Muscle layer of colon (tissue), 2 donors: Measurements from ENCODE around the gene APOBEC3G.
"Not testable (repeated sequence)": the region's sequence is repeated elsewhere in the genome, so short reads cannot be mapped to it uniquely, and the experiment has no call there.

ENCODE experiments used
- H3K27ac ChIP-seq: one replicate; pipeline ENCODE4 v1.7.0; 2013; ENCODE audit warnings: low read depth, mild to moderate bottlenecking, low read length, moderate library complexity
- H3K27me3 ChIP-seq, 2 donors: one replicate each; pipeline ENCODE4 v1.7.0; 2013; ENCODE audit warnings: low read length in 2 of 2, mild to moderate bottlenecking in 2 of 2; ENCODE audit not compliant: insufficient read depth in 2 of 2, control insufficient read depth in 1 of 2
- H3K36me3 ChIP-seq: one replicate; pipeline ENCODE4 v1.7.0; 2013; ENCODE audit warnings: mild to moderate bottlenecking, low read length; ENCODE audit not compliant: insufficient read depth
- H3K4me1 ChIP-seq: one replicate; pipeline ENCODE4 v1.7.0; 2013; ENCODE audit warnings: mild to moderate bottlenecking, low read length; ENCODE audit not compliant: insufficient read depth
- H3K4me3 ChIP-seq, 2 donors: one replicate each; pipeline ENCODE4 v1.7.0; 2013; ENCODE audit warnings: low read length in 2 of 2, low read depth in 1 of 2, mild to moderate bottlenecking in 1 of 2, moderate library complexity in 1 of 2
- H3K9ac ChIP-seq: one replicate; pipeline ENCODE4 v1.7.0; 2013; ENCODE audit warnings: low read length
- H3K9me3 ChIP-seq: one replicate; pipeline ENCODE4 v1.7.0; 2013; ENCODE audit warnings: mild to moderate bottlenecking, low read length
- donor health status: abdominal sarcoma.
- donor health status: Adenocarcinoma of cecum.

Gene APOBEC3G

GRCh38 chr22:39077026-39077840 is at the start of gene APOBEC3G:
Gene APOBEC3G (plus strand): TSS chr22:39077275. CDS start chr22:39077362, 87 bp downstream.
- not testable (repeated sequence) for H3K9me3 ChIP-seq, H3K9ac ChIP-seq, H3K27me3 ChIP-seq
- Histone ChIP-seq H3K4me1 (peaks cover 13% of the 10 kb centered on the region), H3K27ac (peak within 1 kb of the TSS; percentile 19), H3K36me3 (peaks cover 15% of the 10 kb centered on the region), H3K4me3 (peak within 1 kb of the TSS in 1 of 2 donors; percentile 60)

GRCh38 chr22:39027717-39028116 is 49.4 kb upstream of the APOBEC3G start:
- no peak overlapping the region for H3K27ac ChIP-seq
- H3K9ac ChIP-seq, result no peak overlapping the region
- H3K36me3 ChIP-seq, result no peaks in the 10 kb centered on the region

GRCh38 chr22:39028281-39028680 is 48.8 kb upstream of the APOBEC3G start:
- Histone ChIP-seq H3K4me3 (no peak overlapping the region), H3K9ac (no peak overlapping the region), H3K27ac (no peak overlapping the region), H3K9me3 (no peaks in the 10 kb centered on the region), H3K4me1 (no peaks in the 10 kb centered on the region), H3K27me3 (no peaks in the 10 kb centered on the region), H3K36me3 (no peaks in the 10 kb centered on the region)

More at GRCh38 chr22:39027717-39028116, 49.4 kb upstream of the APOBEC3G start:
- H3K4me1 ChIP-seq, result no peaks in the 10 kb centered on the region
- no peaks in the 10 kb centered on the region for H3K9me3 ChIP-seq
- H3K4me3 ChIP-seq, result no peak overlapping the region
- H3K27me3 ChIP-seq, result no peaks in the 10 kb centered on the region

- Histone ChIP-seq H3K27me3 (no peaks in the 10 kb centered on the region), H3K36me3 (no peaks in the 10 kb centered on the region), H3K4me1 (no peaks in the 10 kb centered on the region), H3K4me3 (no peak overlapping the region), H3K9me3 (no peaks in the 10 kb centered on the region), H3K9ac (no peak overlapping the region), H3K27ac (no peak overlapping the region)
Observed at GRCh38 chr22:39029227-39029626, 47.8 kb upstream of the APOBEC3G start.

GRCh38 chr22:39030705-39031104 is 46.4 kb upstream of the APOBEC3G start:
- Histone ChIP-seq H3K4me1 (no peaks in the 10 kb centered on the region), H3K4me3 (no peak overlapping the region), H3K27me3 (no peaks in the 10 kb centered on the region), H3K9ac (no peak overlapping the region), H3K9me3 (no peaks in the 10 kb centered on the region), H3K36me3 (no peaks in the 10 kb centered on the region), H3K27ac (no peak overlapping the region)

GRCh38 chr22:39031434-39032295 is 45.4 kb upstream of the APOBEC3G start:
- H3K9ac ChIP-seq, H3K4me3 ChIP-seq, H3K27me3 ChIP-seq, H3K9me3 ChIP-seq, H3K4me1 ChIP-seq, H3K36me3 ChIP-seq, H3K27ac ChIP-seq: not testable (repeated sequence)

- not testable (repeated sequence) for H3K4me3 ChIP-seq, H3K9ac ChIP-seq, H3K27ac ChIP-seq, H3K27me3 ChIP-seq, H3K9me3 ChIP-seq, H3K36me3 ChIP-seq, H3K4me1 ChIP-seq
Observed at GRCh38 chr22:39037071-39037470, 40.0 kb upstream of the APOBEC3G start.

- Histone ChIP-seq H3K27me3 (no peaks in the 10 kb centered on the region), H3K36me3 (no peaks in the 10 kb centered on the region), H3K9ac (no peak overlapping the region), H3K4me3 (no peak overlapping the region), H3K4me1 (peaks cover 10% of the 10 kb centered on the region), H3K27ac (no peak overlapping the region), H3K9me3 (no peaks in the 10 kb centered on the region)
Observed at GRCh38 chr22:39039306-39040126, 37.6 kb upstream of the APOBEC3G start.

- not testable (repeated sequence) for H3K36me3 ChIP-seq, H3K27me3 ChIP-seq, H3K4me1 ChIP-seq, H3K9me3 ChIP-seq, H3K27ac ChIP-seq, H3K9ac ChIP-seq
- peak overlapping the region in 1 of 2 donors; percentile 60 for H3K4me3 ChIP-seq
Observed at GRCh38 chr22:39040155-39040537, 36.9 kb upstream of the APOBEC3G start.

GRCh38 chr22:39040538-39041296 is 36.4 kb upstream of the APOBEC3G start, which contains the start of gene APOBEC3F:
Gene APOBEC3F (plus strand): TSS chr22:39040864. CDS start chr22:39040961, 97 bp downstream.
- Histone ChIP-seq H3K4me3 (peak within 1 kb of the TSS; percentile 60 to 74), H3K27ac (peak within 1 kb of the TSS; percentile 70), H3K9ac (peak within 1 kb of the TSS; percentile 65)
- H3K36me3 ChIP-seq, H3K9me3 ChIP-seq, H3K27me3 ChIP-seq, H3K4me1 ChIP-seq: not testable (repeated sequence)
